HCT116 (cell line): Measurements from ENCODE around the gene TRMT11.

Source experiments
- CTCF ChIP-seq, 3 experiments: fragments of 200-600 bp in 1 of 3; sonication (generic) in 1 of 3; IDR thresholded peaks in 2 of 3; conservative IDR thresholded peaks in 1 of 3; 2 replicates each; pipeline ENCODE4 v1.5.1; 2012 to 2017; ENCODE audit warnings: low read depth in 2 of 3, low read length in 2 of 3, antibody characterized with exemption in 1 of 3, borderline replicate concordance in 1 of 3, control low read depth in 1 of 3, mild to moderate bottlenecking in 1 of 3, mixed read lengths in 1 of 3, mixed run types in 1 of 3, moderate library complexity in 1 of 3; ENCODE audit not compliant: insufficient read depth in 1 of 3
- POLR2A ChIP-seq: IDR thresholded peaks from 2 replicates; pipeline ENCODE4 v1.7.0; 2011; ENCODE audit warnings: borderline replicate concordance; ENCODE audit not compliant: insufficient read depth, insufficient read length; ENCODE audit errors: extremely low read depth

GRCh38 chr6:125981571-125982185 lies 4.7 kb upstream of the TRMT11 start:
- TF ChIP-seq CTCF (IDR thresholded peaks at IDR 0.05 in 2 of 3, conservative IDR thresholded peaks at IDR 0.05 in 1 of 3; ENCODE audit: borderline replicate concordance in 1 of 3, insufficient read depth in 1 of 3, low read depth in 2 of 3, low read length in 2 of 3) = no peak
- TF ChIP-seq POLR2A = no peak
